CD14-positive monocyte (primary cell): Measurements from ENCODE around the gene ARHGEF16. TPM values are rescaled to one million over a fixed set of nuclear protein-coding genes. Genes with fewer than 3 reads are reported as not detected.

Experiments
- DNase-seq, 3 donors: peaks; one replicate each; pipeline ENCODE4 v3.0.0-alpha.2; 2011 to 2022
- H2AFZ ChIP-seq: 2 replicates; pipeline ENCODE4 v1.6.0; 2012; ENCODE audit warnings: mild to moderate bottlenecking, low read depth, low read length, inconsistent platforms; ENCODE audit not compliant: insufficient read depth, poor library complexity, severe bottlenecking
- H3K27ac ChIP-seq, 2 donors: 1 replicate in 1 of 2; 2 replicates in 1 of 2; pipeline ENCODE4 v1.5.1; 2012 to 2013; ENCODE audit warnings: low read length in 2 of 2, control low read depth in 1 of 2, inconsistent platforms in 1 of 2, low read depth in 1 of 2, mild to moderate bottlenecking in 1 of 2
- H3K27me3 ChIP-seq, 2 donors: one replicate each; pipeline versions ENCODE4 v1.6.0 to v1.6.1; 2011 to 2013; ENCODE audit warnings: low read length in 2 of 2; ENCODE audit not compliant: control insufficient read depth in 2 of 2, insufficient read depth in 2 of 2
- H3K36me3 ChIP-seq, 2 donors: replicated peaks in 1 of 2; 1 replicate in 1 of 2; 2 replicates in 1 of 2; pipeline versions ENCODE4 v1.5.1 to v1.6.1; 2012 to 2013; ENCODE audit warnings: low read length in 2 of 2, control low read depth in 1 of 2, inconsistent platforms in 1 of 2, mild to moderate bottlenecking in 1 of 2; ENCODE audit not compliant: insufficient read depth in 2 of 2, control insufficient read depth in 1 of 2
- H3K4me1 ChIP-seq, 2 donors: 1 replicate in 1 of 2; 2 replicates in 1 of 2; pipeline versions ENCODE4 v1.5.1 to v1.6.1; 2012 to 2013; ENCODE audit warnings: low read length in 2 of 2, control low read depth in 1 of 2, inconsistent platforms in 1 of 2, mild to moderate bottlenecking in 1 of 2, moderate library complexity in 1 of 2; ENCODE audit not compliant: insufficient read depth in 2 of 2, control insufficient read depth in 1 of 2
- H3K4me2 ChIP-seq: replicated peaks from 2 replicates; pipeline ENCODE3; 2012; ENCODE audit warnings: low read length, moderate library complexity, mild to moderate bottlenecking; ENCODE audit not compliant: poor library complexity, severe bottlenecking; ENCODE audit errors: extremely low read depth
- H3K4me3 ChIP-seq, 3 experiments: fragments of 200-600 bp in 1 of 3; sonication (generic) in 1 of 3; replicated peaks in 1 of 3; 1 replicate in 2 of 3; 2 replicates in 1 of 3; pipeline ENCODE4 v1.5.1; 2011 to 2013; ENCODE audit warnings: low read length in 3 of 3, mild to moderate bottlenecking in 3 of 3, control low read depth in 2 of 3, low read depth in 2 of 3, inconsistent platforms in 1 of 3, moderate library complexity in 1 of 3
- H3K79me2 ChIP-seq: 2 replicates; pipeline ENCODE4 v1.6.0; 2012; ENCODE audit warnings: mild to moderate bottlenecking, control low read depth, inconsistent platforms, low read length, moderate library complexity; ENCODE audit not compliant: insufficient read depth
- H3K9ac ChIP-seq: 2 replicates; pipeline ENCODE4 v1.6.0; 2017; ENCODE audit warnings: low read length, mild to moderate bottlenecking; ENCODE audit not compliant: insufficient read depth, poor library complexity, severe bottlenecking
- H3K9me3 ChIP-seq, 2 donors: replicated peaks in 1 of 2; 1 replicate in 1 of 2; 2 replicates in 1 of 2; pipeline versions ENCODE4 v1.5.1 to v1.6.1; 2012 to 2013; ENCODE audit warnings: low read length in 2 of 2, control low read depth in 1 of 2; ENCODE audit not compliant: control insufficient read depth in 1 of 2, insufficient read depth in 1 of 2
- H4K20me1 ChIP-seq: 2 replicates; pipeline ENCODE4 v1.6.0; 2012; ENCODE audit warnings: mild to moderate bottlenecking, low read length, control low read depth, moderate library complexity; ENCODE audit not compliant: insufficient read depth
- H3K27ac Mint-ChIP-seq, 7 donors: one replicate each; pipeline ENCODE4 v1.8.0; 2020; ENCODE audit warnings: mild to moderate bottlenecking in 7 of 7, mixed read lengths in 7 of 7, moderate library complexity in 6 of 7, inconsistent platforms in 2 of 7
- H3K27me3 Mint-ChIP-seq, 3 donors: one replicate each; pipeline ENCODE4 v1.8.0; 2021 to 2022; ENCODE audit warnings: low read depth in 3 of 3, mild to moderate bottlenecking in 3 of 3, mixed read lengths in 3 of 3, moderate library complexity in 3 of 3, inconsistent platforms in 1 of 3
- H3K36me3 Mint-ChIP-seq, 2 donors: one replicate each; pipeline ENCODE4 v1.8.0; 2020; ENCODE audit warnings: mixed read lengths in 2 of 2, inconsistent platforms in 1 of 2, mild to moderate bottlenecking in 1 of 2
- H3K4me1 Mint-ChIP-seq: one replicate; pipeline ENCODE4 v1.8.0; 2020; ENCODE audit warnings: mild to moderate bottlenecking, mixed read lengths
- H3K4me3 Mint-ChIP-seq, 2 donors: one replicate each; pipeline ENCODE4 v1.8.0; 2020; ENCODE audit warnings: mild to moderate bottlenecking in 2 of 2, mixed read lengths in 2 of 2, moderate library complexity in 1 of 2
- H3K9me3 Mint-ChIP-seq, 7 donors: one replicate each; pipeline ENCODE4 v1.8.0; 2020 to 2022; ENCODE audit warnings: mixed read lengths in 7 of 7, mild to moderate bottlenecking in 6 of 7, moderate library complexity in 6 of 7, inconsistent platforms in 2 of 7
- CTCF ChIP-seq: fragments of 200-600 bp; IDR thresholded peaks from one replicate; pipeline ENCODE4 v1.8.0; 2022; ENCODE audit warnings: antibody characterized with exemption, mild to moderate bottlenecking
- WGBS: methylation state at CpG from one replicate; pipeline ENCODE4 v1.1.5; 2013; ENCODE audit warnings: missing lambda C conversion rate; ENCODE audit not compliant: insufficient coverage; 5-methylcytosine and 5-hydroxymethylcytosine counted together
- intact Hi-C, 2 donors: fragments of 100-400 bp; cut with micrococcal nuclease; formaldehyde crosslinking; loops; one replicate each; pipeline versions ENCODE4 v1.15.0 to v1.15.1; 2023
- polyA plus RNA-seq, 3 donors: library from polyadenylated mRNA; depleted of rRNA in 1 of 3; unstranded in 2 of 3; stranded (reverse) in 1 of 3; fragments of 300-500 nt in 2 of 3; fragments of >200 nt in 1 of 3; fragmentation: Illumina TruSeq in 2 of 3; gene quantifications; 1 replicate in 2 of 3; 2 replicates in 1 of 3; pipeline ENCODE4 v1.2.3, GENCODE V29; 2012 to 2021

Gene ARHGEF16
- polyA plus RNA-seq, 3 donors = not detected

- Histone ChIP-seq H3K9me3 (no peaks in the 10 kb centered on the region), H3K27me3 (no peaks in the 10 kb centered on the region), H3K36me3 (no peaks in the 10 kb centered on the region), H4K20me1 (no peaks in the 10 kb centered on the region), H3K4me2 (no peak overlapping the region), H3K79me2 (no peaks in the 10 kb centered on the region), H3K27ac (no peak overlapping the region), H3K4me1 (no peaks in the 10 kb centered on the region), H2AFZ (no peak overlapping the region), H3K4me3 (no peak overlapping the region), H3K9ac (no peak overlapping the region)
- TF ChIP-seq CTCF = no peak
- H3K27ac Mint-ChIP-seq = no peak overlapping the region
- intact Hi-C loops = no loop called here
- no peak overlapping the region for H3K4me3 Mint-ChIP-seq
- DNase-seq = no peak
- H3K27me3 Mint-ChIP-seq = peaks cover 0 to 9% (median 3%) of the 10 kb centered on the region in 3 donors
- 92% methylated on average over 19 of the region's 21 CpGs for WGBS
- H3K9me3 Mint-ChIP-seq = no peaks in the 10 kb centered on the region
- H3K4me1 Mint-ChIP-seq = no peaks in the 10 kb centered on the region
- no peaks in the 10 kb centered on the region for H3K36me3 Mint-ChIP-seq
Observed at GRCh38 chr1:3435666-3436065, 18.8 kb upstream of the ARHGEF16 start.

DNA sequence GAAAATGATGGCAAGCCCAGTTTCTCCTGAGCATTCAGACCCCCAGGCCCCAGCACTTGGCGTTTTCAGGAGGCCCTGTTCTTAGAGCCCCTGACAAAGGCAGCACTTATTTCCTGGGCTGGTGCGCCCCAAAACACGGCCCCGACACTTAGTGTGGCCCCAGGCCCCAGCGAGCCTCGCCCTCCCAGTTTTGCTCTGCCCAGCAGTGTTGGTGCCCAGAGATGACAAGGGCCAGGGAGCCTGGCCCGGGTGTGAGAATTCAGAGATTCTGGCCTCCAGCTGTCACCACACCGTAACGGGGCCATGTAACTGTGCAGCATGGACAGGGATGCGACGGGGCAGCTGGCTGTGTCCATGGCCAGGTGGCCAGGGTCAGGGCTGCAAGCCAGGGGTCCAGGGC, 18.0 kb upstream of the ARHGEF16 start:
- no peak for DNase-seq
- WGBS = 98% methylated on average over 11 of the region's 11 CpGs
- no peaks in the 10 kb centered on the region for H3K27me3 ChIP-seq
- H3K36me3 ChIP-seq = no peaks in the 10 kb centered on the region
- intact Hi-C loops = no loop called here
- Mint-ChIP-seq H3K4me3 (no peak overlapping the region), H3K4me1 (no peaks in the 10 kb centered on the region), H3K36me3 (no peaks in the 10 kb centered on the region), H3K27ac (no peak overlapping the region), H3K27me3 (peaks cover 3 to 9% (median 6%) of the 10 kb centered on the region in 3 donors), H3K9me3 (no peaks in the 10 kb centered on the region)
- no peak overlapping the region for H3K4me3 ChIP-seq
- H3K9me3 ChIP-seq = no peaks in the 10 kb centered on the region
- H3K9ac ChIP-seq = no peak overlapping the region
- no peak overlapping the region for H2AFZ ChIP-seq
- no peak overlapping the region for H3K4me2 ChIP-seq
- H3K4me1 ChIP-seq = no peaks in the 10 kb centered on the region
- H3K79me2 ChIP-seq = no peaks in the 10 kb centered on the region
- H4K20me1 ChIP-seq = no peaks in the 10 kb centered on the region
- no peak for TF ChIP-seq CTCF
- no peak overlapping the region for H3K27ac ChIP-seq
